Measurements from ENCODE around the gene TAB2. TPM values are rescaled to one million over a fixed set of nuclear protein-coding genes. Genes with fewer than 3 reads are reported as not detected.

TAB2 gene
- total RNA-seq, 2 donors from 2014 or later: 57.7 to 69.5 TPM

DNA sequence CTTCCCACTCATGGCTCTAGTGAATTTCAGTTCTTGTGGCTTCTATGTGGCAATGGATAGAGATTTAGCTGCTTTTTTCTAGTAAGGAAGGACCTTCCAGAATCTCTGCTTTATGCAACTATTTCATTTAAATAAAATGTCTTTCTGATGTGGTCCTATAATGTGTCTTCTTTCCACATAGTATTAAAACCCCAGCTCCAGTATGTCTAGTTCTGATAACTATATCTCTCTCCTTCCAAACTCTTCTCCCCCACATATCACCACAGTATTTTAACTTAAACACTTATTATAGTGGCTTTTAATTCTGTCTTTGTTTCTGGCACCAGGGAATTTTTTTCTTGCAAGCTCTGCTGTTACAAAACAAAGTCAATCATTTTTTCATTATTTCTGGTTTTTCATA lies 41.9 kb downstream of the TAB2 start:
- ATAC-seq (no peak), DNase-seq (no peak)
- intact Hi-C loops (cut with DNase I, micrococcal nuclease): no loop called here

DNA sequence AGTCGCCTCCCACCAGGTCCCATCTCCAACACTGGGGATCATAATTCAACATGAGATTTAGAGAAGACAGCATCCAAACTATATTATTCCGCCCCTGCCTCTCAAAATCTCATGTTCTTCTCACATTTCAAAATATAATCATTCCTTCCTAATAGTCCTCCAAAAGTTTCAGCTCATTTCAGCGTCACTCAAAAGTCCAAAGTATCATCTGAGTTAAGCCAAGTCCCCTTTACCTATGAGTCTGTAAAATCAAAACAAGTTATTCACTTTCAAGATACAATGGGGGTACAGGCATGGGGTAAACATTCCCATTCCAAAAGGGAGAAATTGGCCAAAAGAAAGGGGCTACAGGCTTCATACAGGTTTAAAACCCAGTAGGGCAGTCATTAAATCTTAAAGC lies 43.0 kb downstream of the TAB2 start:
- intact Hi-C loops (cut with DNase I, micrococcal nuclease): no loop called here
- ATAC-seq: no peak
- DNase-seq: no peak

DNA sequence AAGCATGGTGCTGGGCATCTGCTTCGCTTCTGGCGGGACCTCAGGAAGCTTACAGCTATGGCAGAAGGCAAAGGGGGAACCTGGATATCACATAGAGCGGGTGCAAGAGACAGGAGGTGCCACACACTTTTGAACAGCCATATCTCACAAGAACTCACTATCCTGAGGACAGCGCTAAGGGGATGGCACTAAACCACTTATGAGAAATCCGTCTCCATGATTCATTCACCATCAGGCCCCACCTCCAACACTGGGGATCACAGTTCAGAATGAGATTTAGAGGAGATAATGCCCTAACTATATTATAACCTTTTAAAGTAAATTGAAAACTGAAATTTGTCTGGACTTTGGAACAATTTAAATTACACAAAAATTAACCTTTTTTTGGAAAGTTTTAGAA lies 44.8 kb downstream of the TAB2 start:
- no peak for DNase-seq
- peak; percentile 53 for ATAC-seq
- intact Hi-C loops (cut with DNase I, micrococcal nuclease): no loop called here

DNA sequence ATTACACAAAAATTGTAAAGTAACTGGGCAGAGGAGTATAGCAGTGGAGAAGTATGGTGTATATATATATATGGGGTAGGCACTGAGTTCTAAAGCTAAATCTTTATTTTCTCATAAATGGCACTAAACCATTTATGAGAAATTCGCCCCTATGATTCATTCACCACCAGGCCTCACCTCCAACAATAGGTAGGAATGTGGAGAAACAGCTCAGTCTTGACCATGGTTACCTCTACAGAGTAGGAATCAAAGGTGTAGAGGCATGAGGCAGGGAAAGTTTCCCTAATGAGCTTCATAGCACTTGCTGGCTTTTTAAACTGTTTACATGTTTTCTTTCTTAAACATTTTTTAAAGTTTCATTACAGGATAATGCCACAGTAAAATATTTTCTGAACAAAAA lies 45.6 kb downstream of the TAB2 start:
- no peak for ATAC-seq
- intact Hi-C loops (cut with DNase I, micrococcal nuclease): no loop called here
- no peak for DNase-seq

DNA sequence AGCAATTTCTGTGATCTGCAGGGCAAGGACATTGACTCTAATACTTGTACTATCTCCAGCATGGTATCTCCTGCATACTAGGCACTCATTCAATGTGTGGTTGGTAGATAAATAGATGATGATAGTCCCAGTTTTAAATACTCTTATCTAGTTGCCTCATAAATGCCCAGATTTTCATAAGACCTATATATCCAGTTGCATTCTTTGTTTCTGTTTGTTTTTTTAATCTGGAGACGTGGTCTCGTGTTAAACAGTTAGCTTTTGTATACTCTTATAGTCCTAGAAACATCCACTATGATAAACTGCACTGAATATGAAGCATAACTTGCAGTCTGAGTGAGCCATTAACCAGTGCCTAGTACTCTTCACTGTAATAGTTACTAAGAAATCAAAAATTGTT lies 47.0 kb downstream of the TAB2 start:
- ATAC-seq: no peak
- no peak for DNase-seq
- intact Hi-C loops (cut with DNase I, micrococcal nuclease): no loop called here

DNA sequence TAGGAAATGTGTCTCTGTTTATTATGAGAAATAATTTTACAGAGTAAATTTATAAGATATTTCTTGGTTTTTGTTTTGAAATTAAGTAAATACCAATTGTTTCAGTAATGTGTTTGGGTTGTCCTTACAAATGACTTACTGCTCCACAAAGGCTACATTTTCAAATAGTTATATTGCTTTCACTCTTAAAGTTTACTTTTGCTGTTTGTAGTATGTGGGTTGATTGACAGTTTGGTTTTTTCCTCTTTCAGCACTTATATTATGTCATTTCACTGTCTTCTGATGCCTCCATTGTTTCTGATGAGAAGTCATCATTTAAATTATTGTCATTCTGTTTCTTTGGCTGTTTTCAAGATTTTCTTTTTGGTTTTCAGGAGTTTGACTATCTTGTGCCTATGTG lies 47.7 kb downstream of the TAB2 start:
- no peak for DNase-seq
- ATAC-seq: no peak
- intact Hi-C loops (cut with DNase I, micrococcal nuclease): no loop called here

DNA sequence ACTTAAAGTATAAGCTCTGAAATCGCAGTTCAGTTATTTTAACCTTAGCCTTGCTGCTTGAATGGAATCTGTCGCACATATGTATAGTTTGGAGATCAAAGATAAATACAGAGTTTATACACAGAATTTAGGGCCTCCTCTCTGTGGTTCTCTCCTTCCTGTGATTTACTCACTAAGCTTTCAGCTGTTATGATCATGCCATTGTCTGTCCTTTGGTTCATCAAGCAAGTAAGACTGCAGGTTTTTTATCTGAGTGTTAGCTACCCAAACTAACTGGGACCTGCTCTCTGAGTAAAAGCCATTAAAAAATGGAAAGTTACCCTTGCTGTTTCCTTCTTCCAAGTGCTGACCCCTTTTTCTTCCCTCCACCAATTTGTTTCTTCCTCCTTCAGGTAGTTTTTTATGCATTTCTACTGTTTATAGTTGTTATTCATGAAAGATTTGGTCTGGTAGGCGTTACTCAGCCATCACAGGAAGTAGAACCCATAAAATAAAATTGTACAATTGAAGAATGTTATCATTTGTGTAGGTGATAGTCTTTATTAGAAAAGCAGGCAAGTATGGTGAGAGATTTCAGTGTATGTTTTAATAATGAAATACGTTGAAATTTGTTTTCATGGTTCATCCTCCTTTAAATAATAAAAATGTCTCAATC lies 48.9 kb downstream of the TAB2 start:
- intact Hi-C loops (cut with DNase I, micrococcal nuclease): no loop called here
- no peak for ATAC-seq
- no peak for DNase-seq

DNA sequence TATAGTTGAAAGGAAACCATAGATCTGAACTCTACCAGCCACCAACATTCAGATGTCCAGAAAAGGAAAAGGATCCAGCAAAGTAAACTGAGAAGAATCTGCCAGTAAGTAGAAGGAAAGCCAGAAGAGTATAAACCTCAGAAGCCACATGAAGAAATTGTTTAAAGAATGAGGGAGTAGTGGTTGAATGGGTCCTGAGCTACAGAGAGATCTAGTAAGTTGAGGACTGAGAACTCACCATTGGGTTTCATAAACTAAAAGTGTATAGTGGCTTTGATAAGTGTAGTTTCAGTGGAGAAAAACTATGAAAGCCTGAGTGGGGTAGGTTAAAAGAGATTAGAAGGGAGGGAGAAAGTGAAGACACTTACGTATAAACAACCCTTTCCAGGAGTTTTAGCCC lies 50.6 kb downstream of the TAB2 start:
- intact Hi-C loops (cut with DNase I, micrococcal nuclease): no loop called here
- no peak for DNase-seq
- ATAC-seq: no peak

DNA sequence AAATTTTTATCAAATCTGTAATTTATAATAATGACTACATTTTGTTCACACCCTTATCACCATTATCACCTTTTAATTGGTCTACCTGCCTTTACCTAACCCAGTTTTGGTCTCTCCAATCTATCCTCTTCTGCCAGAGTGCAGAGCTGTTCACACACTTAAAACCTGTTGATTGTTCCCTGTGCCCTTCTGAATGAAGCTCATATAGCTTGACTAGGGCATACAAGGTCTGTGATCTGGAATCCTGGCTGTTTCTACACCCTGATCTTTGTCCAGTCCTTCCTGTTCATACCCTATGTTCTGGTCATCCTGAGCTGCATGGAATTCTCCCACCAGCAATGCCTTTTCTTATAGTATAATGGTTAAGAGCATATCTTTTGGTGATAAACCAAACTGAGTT lies 53.6 kb downstream of the TAB2 start:
- no peak for DNase-seq
- intact Hi-C loops (cut with DNase I, micrococcal nuclease): no loop called here
- ATAC-seq: no peak

DNA sequence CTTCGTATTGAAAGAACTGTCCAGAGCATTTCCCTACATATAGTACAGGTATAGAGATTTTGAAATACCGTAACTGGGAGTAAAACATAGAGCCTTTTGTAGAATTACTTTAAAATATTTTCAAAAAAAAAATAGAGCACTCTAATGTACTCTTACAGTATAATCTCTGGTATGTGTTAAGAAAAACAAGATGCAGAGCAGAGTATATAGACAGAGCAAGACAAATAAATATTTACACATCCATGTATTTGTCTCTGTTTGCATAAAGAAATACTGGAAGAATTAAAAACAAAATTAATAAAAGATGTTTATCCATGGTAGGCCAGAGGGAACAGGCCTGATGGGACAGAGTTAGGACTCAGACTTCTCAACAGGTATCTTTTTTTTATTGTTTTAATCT lies 54.5 kb downstream of the TAB2 start:
- intact Hi-C loops (cut with DNase I, micrococcal nuclease): no loop called here
- ATAC-seq (no peak), DNase-seq (no peak)

DNA sequence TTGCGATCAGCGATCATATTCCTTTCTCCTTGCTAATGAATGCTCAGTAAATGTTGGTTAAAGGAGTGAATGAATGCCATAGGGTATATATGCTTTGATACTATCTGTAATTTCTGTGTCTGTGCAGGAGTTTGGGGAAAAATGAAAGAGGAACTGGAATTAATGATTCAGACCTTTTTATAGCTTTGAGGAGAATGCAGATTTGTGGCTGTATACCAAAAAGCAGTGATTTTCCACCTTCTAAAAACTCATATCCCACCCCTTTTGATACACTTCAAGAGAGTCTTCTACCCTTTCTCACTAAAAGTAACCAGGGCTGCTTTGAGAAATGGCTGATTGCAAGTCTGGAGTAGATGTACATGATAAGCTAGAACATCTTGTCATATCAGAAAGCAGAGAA lies 56.0 kb downstream of the TAB2 start:
- DNase-seq (no peak), ATAC-seq (no peak)
- intact Hi-C loops (cut with DNase I, micrococcal nuclease): no loop called here

DNA sequence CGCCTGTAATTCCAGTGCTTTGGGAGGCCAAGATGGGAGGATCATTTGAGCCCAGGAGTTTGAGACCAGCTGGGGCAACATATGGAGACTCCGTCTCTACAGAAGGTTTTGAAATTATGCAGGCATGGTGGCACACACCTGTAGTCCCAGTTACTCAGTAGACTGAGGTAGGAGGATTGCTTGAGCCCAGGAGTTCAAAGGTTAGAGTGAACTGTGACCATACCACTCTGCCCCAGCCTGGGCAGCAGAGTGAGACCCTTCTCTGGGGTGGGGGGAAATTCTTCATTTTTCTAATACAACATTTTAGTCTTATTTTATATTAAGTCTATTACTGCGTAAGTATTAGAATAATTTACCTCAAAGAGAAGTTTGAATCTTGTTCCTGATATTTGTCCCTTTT lies 62.5 kb downstream of the TAB2 start:
- ATAC-seq (no peak), DNase-seq (no peak)
- intact Hi-C loops (cut with DNase I, micrococcal nuclease): no loop called here

DNA sequence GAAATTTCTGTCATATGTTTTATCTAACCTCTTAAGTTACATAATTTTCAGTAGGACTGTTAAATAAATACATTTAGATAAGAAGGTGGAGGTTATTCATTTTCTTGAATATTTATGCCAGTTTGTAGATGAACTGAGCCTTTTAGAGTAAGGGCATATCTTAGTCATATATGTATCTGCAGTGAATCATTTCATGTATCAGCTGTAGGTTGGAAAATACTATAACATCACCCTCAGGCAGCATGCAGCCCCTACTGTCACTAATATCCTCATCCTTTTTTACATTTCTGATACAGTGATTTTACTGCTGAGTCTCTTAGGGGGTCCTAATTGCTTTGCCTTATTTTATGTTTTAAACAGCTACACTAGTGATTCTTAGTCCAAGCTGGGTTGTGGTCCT lies 63.0 kb downstream of the TAB2 start:
- ATAC-seq: no peak
- intact Hi-C loops (cut with DNase I, micrococcal nuclease): no loop called here
- DNase-seq: no peak

DNA sequence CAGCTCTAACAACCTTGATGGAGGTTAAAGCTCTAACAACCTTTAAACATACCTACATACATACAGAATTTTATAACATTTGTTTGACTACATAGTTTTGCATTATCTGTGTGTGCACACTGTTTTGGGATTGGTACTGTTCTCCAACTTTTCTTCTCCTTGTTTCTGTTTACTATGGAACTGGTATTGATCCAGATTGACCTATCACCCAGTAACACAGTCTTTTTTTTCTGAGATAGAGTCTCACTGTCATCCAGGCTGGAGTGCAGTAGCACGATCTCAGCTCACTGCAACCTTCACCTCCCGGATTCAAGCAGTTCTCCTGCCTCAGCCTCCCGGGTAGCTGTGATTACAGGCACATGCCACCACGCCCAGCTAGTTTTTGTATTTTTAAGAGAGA lies 65.9 kb downstream of the TAB2 start:
- intact Hi-C loops (cut with DNase I, micrococcal nuclease): no loop called here
- DNase-seq: no peak
- ATAC-seq: no peak

DNA sequence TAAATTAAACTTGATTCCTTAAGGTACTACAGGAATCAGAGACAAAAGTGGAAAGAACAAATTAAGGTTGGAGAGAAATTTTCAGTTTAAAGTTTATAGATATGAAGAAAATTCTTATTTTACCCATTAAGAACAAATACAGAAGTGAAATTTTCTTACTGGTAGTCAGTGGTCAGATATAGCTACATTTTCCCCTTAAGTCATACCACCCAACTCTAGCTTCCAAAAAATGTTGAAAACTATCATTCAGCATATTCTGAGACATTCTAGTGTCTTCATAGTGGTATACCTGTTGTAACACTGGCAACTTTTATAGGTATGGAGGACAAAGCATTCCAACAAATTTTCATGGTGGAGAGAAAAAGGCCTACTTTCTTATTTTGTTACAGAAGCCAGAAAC lies 67.0 kb downstream of the TAB2 start:
- ATAC-seq: no peak
- no peak for DNase-seq
- intact Hi-C loops (cut with DNase I, micrococcal nuclease): no loop called here

DNA sequence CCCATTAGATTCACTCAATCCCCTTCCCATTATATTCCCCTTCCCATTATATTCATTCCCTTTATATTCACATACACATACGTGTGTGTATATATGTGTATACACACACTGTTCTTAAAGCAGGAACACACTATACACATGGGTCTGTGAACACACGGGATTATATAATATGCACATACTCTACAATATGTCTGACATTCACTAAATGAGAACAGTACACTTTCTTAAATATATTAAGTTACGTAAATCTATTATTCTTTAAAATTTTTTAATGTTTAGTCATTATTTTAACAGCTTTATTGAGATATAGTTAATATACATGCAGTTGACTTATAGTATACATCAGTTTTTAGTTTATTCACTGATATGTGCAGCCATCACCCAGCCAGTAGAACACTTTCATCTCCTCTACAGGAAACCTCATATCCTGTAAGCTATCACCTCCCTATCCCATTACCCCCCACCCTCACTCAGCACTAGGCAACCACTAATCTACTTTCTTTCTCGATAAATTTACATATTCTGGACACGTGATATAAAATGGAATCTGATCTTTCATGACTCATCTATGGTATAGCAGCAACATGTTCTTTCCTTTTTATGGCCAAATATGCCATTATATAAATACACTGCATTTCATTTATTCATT lies 68.6 kb downstream of the TAB2 start:
- no peak for DNase-seq
- ATAC-seq: no peak
- intact Hi-C loops (cut with DNase I, micrococcal nuclease): no loop called here

DNA sequence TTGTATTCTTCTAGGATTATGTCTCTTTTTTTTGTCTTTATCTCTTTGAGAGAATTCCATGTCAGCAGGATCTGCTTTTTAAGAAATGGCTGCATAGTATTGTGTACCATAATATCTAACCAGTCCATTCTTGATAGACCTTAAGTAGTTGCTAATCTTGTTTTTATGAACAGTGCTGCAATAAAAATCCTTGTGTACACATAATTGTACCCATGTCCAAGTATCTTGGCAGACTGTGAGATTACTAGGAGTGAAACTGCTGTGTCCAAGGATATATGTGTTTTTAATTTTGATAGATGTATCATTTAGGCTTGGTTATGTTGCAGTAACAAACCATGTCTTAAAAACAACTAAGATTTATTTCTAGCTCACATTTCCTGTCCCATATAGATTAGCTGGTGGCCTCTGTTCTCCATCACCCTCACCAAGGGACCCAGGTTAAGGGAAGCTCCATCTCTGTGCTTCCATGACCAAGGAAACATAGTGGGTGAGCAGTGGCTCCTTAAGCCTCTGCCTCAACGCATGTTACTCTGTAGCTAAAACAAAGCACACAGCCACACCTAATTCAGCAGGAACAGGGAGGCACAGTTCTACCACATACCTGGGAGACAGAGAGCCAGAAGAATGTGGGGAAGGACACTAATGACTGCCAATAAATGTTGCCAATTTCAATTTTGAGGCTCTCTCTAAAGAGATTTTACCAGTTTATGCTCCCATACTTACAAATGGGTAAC lies 70.4 kb downstream of the TAB2 start:
- ATAC-seq (peak; percentile 94), DNase-seq (peak; percentile 10 to 33)

DNA sequence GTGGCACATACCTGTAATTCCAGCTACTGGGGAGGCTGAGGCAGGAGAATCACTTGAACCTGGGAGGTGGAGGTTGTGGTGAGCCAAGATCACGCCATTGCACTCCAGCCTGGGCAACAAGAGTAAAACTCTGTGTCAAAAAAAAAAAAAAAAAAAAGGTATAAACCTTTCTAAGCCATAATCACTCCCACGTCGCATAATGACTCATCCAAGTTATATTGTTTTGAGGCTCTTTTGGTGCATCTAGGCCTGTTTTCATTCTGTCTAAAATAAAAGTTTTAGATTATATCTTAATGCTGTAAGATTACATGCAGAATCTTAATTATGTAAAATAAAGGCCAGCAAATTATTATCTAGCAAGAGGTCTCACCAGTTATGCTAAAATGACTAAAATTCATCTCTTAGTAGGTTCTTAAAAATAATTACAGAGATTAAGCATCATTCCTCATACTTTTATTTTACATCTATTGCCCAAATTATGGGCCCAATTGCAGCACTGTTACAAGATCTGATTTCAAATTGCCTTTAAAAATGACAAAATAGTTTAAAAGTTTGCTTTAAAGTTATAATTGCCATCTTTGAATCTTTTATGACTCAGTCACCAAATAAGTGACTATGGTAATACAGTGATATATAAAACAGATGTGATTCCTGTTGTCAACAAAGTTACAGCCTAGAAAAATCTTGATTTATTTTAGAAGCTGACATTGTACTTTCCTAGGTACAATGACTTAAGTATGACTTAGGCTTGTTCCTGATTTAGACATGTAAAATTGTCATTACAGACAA lies 72.2 kb downstream of the TAB2 start:
- DNase-seq: no peak
- intact Hi-C loops (cut with DNase I, micrococcal nuclease): no loop called here
- ATAC-seq: no peak

More for the DNA sequence above, 70.4 kb downstream of the TAB2 start:
- intact Hi-C loops (cut with DNase I, micrococcal nuclease): no loop called here

DNA sequence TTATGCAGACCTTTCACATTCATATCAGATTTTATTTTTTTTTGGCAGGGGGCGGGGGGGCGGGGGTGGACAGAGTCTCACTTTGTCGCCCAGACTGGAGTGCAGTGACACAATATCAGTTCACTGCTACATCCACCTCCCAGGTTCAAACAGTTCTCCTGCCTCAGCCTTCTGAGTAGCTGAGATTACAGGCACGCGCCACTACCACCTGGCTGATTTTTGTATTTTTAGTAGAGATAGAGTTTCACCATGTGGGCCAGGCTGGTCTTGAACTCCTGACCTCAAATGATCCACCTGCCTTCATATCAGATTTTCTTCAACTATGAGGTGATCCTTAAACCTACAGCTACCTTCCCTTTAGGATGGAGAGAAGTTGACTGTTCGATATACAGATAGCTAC lies 74.6 kb downstream of the TAB2 start:
- DNase-seq (no peak), ATAC-seq (no peak)

DNA sequence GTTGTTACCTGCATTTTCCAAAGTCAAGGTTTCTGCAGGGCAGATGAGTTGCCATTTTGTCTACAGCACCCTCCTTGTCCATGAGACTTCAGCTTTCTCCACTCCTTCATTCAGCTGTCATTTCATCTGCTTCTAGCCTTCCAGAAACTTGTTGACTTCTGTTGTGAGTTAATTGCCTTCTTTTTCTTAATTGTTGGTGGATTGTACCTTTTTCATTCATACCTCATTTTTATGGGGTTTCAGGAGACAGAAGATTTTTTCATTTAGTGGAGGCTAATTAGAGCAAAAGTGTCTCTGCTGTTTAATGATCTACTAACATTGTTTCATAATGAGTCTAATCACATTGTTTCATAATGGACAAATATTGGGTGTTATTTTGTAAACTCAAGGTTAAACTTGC lies 75.0 kb downstream of the TAB2 start:
- DNase-seq (no peak), ATAC-seq (no peak)
- intact Hi-C loops (cut with DNase I, micrococcal nuclease): no loop called here

More for the DNA sequence above, 74.6 kb downstream of the TAB2 start:
- intact Hi-C loops (cut with DNase I, micrococcal nuclease): no loop called here

Measured in left colon (tissue), 2 donors.